Trophoblast cell (in vitro differentiated cells and primary cell): ENCODE results near the gene RNF141.

ENCODE experiments used
- DNase-seq, 2 donors: peaks; one replicate each; pipeline ENCODE4 v3.0.0-alpha.2; 2016
- H2AFZ ChIP-seq: 2 replicates; pipeline ENCODE4 v1.6.1; 2013; ENCODE audit warnings: low read length, moderate library complexity, mild to moderate bottlenecking; ENCODE audit not compliant: insufficient read depth, poor library complexity
- H2AK5ac ChIP-seq: 2 replicates; pipeline ENCODE4 v1.6.1; 2013; ENCODE audit warnings: mild to moderate bottlenecking, low read length
- H2BK120ac ChIP-seq: 2 replicates; pipeline ENCODE4 v1.6.1; 2013; ENCODE audit warnings: low read length, mild to moderate bottlenecking, moderate library complexity; ENCODE audit not compliant: insufficient read depth, poor library complexity
- H2BK12ac ChIP-seq: 2 replicates; pipeline ENCODE4 v1.6.1; 2013; ENCODE audit warnings: mild to moderate bottlenecking, low read length, moderate library complexity
- H2BK5ac ChIP-seq: 2 replicates; pipeline ENCODE4 v1.6.1; 2013; ENCODE audit warnings: low read length, low read depth, moderate library complexity, mild to moderate bottlenecking; ENCODE audit not compliant: poor library complexity
- H3K14ac ChIP-seq: 2 replicates; pipeline ENCODE4 v1.6.1; 2013; ENCODE audit warnings: mild to moderate bottlenecking, low read length
- H3K18ac ChIP-seq: 2 replicates; pipeline ENCODE4 v1.6.1; 2013; ENCODE audit warnings: mild to moderate bottlenecking, low read length
- H3K23ac ChIP-seq: 2 replicates; pipeline ENCODE4 v1.6.1; 2013; ENCODE audit warnings: low read length
- H3K27ac ChIP-seq: 2 replicates; pipeline ENCODE4 v1.5.1; 2013; ENCODE audit warnings: low read depth, mild to moderate bottlenecking, inconsistent platforms, low read length, moderate library complexity
- H3K27me3 ChIP-seq: 2 replicates; pipeline ENCODE4 v1.6.1; 2013; ENCODE audit warnings: inconsistent platforms, mild to moderate bottlenecking, low read length, moderate library complexity; ENCODE audit not compliant: insufficient read depth
- H3K36me3 ChIP-seq, 2 experiments: 1 replicate in 1 of 2; 2 replicates in 1 of 2; pipeline ENCODE4 v1.6.1; 2013; ENCODE audit warnings: low read length in 2 of 2, mild to moderate bottlenecking in 2 of 2, moderate library complexity in 1 of 2; ENCODE audit not compliant: insufficient read depth in 2 of 2, control insufficient read depth in 1 of 2
- H3K4ac ChIP-seq: 2 replicates; pipeline ENCODE4 v1.6.1; 2013; ENCODE audit warnings: low read depth, mild to moderate bottlenecking, low read length, moderate library complexity
- H3K4me1 ChIP-seq, 2 experiments: 1 replicate in 1 of 2; 2 replicates in 1 of 2; pipeline ENCODE4 v1.6.1; 2013; ENCODE audit warnings: low read length in 2 of 2, mild to moderate bottlenecking in 2 of 2, moderate library complexity in 1 of 2; ENCODE audit not compliant: insufficient read depth in 2 of 2, control insufficient read depth in 1 of 2
- H3K4me2 ChIP-seq: 2 replicates; pipeline ENCODE4 v1.6.1; 2013; ENCODE audit warnings: inconsistent platforms, mild to moderate bottlenecking, low read length, moderate library complexity
- H3K4me3 ChIP-seq: 2 replicates; pipeline ENCODE4 v1.5.1; 2013; ENCODE audit warnings: mild to moderate bottlenecking, low read depth, low read length, inconsistent platforms
- H3K79me1 ChIP-seq: one replicate; pipeline ENCODE4 v1.6.1; 2013; ENCODE audit warnings: low read length
- H3K79me2 ChIP-seq: 2 replicates; pipeline ENCODE4 v1.6.1; 2013; ENCODE audit warnings: low read length, mild to moderate bottlenecking; ENCODE audit not compliant: control insufficient read depth, insufficient read depth, poor library complexity
- H3K9ac ChIP-seq: 2 replicates; pipeline ENCODE4 v1.6.1; 2013; ENCODE audit warnings: mild to moderate bottlenecking, low read length
- H3K9me3 ChIP-seq: 2 replicates; pipeline ENCODE4 v1.6.1; 2013; ENCODE audit warnings: low read depth, mild to moderate bottlenecking, control low read depth, inconsistent platforms, low read length; ENCODE audit not compliant: insufficient read depth
- H4K12ac ChIP-seq: 2 replicates; pipeline ENCODE4 v1.6.1; 2013; ENCODE audit warnings: low read depth, mild to moderate bottlenecking, low read length, moderate library complexity
- H4K8ac ChIP-seq: 2 replicates; pipeline ENCODE4 v1.6.1; 2013; ENCODE audit warnings: low read depth, mild to moderate bottlenecking, low read length, moderate library complexity
- H4K91ac ChIP-seq: one replicate; pipeline ENCODE4 v1.6.1; 2013; ENCODE audit warnings: low read depth, mild to moderate bottlenecking, low read length, moderate library complexity
- WGBS: extraction: QIAGEN DNeasy Blood & Tissue Kit; methylation state at CpG from one replicate; pipeline ENCODE4 v1.1.7; 2013; ENCODE audit warnings: missing lambda C conversion rate; ENCODE audit not compliant: insufficient read length, insufficient coverage; ENCODE audit errors: extremely low coverage; 5-methylcytosine and 5-hydroxymethylcytosine counted together

RNF141 gene

DNA sequence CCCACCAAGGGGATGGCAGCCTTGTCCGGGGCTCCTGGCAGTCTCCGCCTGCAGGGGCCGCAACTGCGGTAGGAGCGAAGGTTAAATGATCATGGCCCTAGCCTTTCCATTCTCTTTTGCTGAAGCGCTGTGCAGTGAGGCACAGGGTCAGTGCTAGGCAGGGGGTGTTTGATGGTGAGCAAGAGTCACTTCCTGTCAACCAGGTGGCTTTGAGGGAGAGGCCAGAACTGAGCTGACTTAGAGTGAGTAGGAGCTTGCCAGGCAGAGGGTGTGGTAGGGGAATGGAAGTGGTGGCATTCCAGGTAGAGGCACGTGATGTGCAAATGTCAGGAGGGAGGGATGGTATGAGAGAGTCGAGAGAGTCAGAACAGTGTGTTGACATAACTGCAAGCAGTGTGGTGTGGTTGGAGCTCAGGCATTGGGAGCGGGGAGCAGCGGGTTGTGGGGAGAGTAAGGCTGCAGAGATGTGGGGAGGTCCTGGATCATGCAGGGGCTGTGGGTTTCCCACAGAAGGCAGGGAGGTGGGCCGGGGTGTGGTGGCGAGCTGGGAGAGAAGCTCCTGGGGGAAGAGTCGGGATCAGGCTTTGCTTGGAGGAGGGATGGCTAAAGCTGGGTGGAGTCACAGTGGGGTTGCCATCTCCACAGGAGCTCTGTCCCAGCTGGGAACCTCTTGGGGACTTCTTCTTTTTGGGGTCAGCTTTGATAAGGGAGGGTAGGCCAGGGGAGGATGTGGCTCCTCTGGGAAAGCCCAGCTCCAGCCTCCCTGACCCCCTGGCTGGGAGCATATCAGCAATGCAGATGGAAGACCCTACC is 52.7 kb downstream of the RNF141 start:
- H3K14ac ChIP-seq, result no peak overlapping the region
- H4K12ac ChIP-seq, result no peak overlapping the region
- WGBS, result no CpG with 5 or more reads among the region's 13 CpGs
- no peaks in the 10 kb centered on the region for H3K27me3 ChIP-seq
- no peak overlapping the region for H3K4me2 ChIP-seq
- H3K23ac ChIP-seq, result no peak overlapping the region
- no peak overlapping the region for H3K9ac ChIP-seq
- H3K27ac ChIP-seq, result no peak overlapping the region
- no peak overlapping the region for H2BK12ac ChIP-seq
- H3K4ac ChIP-seq, result no peak overlapping the region
- H4K91ac ChIP-seq, result no peak overlapping the region
- H2AFZ ChIP-seq, result no peak overlapping the region
- no peaks in the 10 kb centered on the region for H3K79me1 ChIP-seq
- no peaks in the 10 kb centered on the region for H3K79me2 ChIP-seq
- no peak overlapping the region for H3K4me3 ChIP-seq
- no peak overlapping the region for H3K18ac ChIP-seq
- no peaks in the 10 kb centered on the region for H3K36me3 ChIP-seq
- H4K8ac ChIP-seq, result no peak overlapping the region
- no peak overlapping the region for H2BK5ac ChIP-seq
- DNase-seq, result peak in 1 of 2 donors; percentile 48
- peaks cover 0 to 5% of the 10 kb centered on the region in 2 experiments for H3K4me1 ChIP-seq
- no peak overlapping the region for H2AK5ac ChIP-seq
- no peak overlapping the region for H2BK120ac ChIP-seq
- peaks cover 2% of the 10 kb centered on the region for H3K9me3 ChIP-seq

DNA sequence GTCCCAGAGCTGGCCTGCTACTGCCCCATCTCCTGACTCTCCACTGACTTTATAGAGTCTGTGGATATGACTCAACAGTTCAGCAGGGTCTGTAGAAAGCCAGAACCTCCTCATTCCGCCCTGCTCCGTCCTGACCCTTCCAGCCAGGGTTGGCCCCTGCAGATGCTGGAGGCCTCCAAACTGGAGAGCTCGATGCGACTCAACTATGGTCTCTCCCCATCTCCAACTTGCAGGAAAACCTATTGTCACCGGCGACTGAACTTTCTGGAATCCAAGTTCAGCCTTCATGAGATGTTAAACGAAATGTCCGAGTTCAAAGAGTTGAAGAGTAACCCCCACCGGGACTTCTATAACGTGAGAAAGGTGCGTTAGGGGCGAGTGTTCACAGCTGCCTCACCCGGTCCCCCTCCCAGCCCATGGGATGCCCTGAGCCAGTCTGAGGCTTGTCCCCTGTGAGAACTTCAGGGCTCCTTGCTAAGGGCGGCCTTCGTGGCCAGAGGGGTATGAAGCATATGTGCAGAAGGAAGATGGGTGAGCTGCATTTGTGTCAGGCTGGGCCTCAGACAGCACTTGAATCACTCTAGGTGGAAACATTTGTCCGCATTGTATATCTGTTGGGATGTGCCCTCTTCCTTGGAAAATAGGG is 53.9 kb downstream of the RNF141 start:
- WGBS, result no CpG with 5 or more reads among the region's 16 CpGs
- H3K4me1 ChIP-seq, result peaks cover 0 to 5% of the 10 kb centered on the region in 2 experiments

DNA sequence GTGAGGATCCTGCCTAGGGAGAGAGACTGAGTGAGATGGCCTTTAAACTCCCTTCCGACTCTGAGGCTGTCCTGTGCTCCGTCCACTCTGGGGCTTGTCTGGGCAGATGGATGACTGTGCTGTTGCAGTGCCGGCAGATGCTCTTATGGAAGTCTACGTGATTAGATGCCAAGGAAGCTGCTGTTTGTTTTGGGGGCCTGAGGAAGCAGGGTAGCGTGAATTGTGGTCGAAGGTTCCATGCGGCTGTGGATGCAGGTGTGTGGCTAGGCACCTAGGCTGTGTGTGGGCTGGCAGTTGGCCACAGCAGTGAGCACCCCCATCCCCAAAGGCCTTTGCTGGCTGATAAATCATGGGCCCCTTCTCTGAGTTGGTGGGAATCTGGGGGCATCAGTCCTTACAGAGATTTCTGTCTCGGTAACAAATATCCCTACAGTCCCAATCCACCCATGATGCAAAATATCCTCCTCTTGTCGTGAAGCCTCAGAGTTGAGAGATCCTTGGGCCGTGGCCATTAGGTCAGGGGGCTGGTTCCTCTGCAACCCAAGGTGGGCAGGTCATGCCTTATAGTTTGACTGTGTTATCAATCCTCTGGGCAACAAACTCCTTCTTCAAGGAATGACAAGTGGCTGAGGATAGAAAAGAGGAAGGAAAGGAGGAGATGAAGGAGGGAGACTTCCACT is 54.7 kb downstream of the RNF141 start:
- no peak overlapping the region for H2AK5ac ChIP-seq
- H2BK12ac ChIP-seq, result no peak overlapping the region
- H2BK5ac ChIP-seq, result no peak overlapping the region
- H2AFZ ChIP-seq, result no peak overlapping the region
- peaks cover 2% of the 10 kb centered on the region for H3K9me3 ChIP-seq
- no peak overlapping the region for H3K9ac ChIP-seq
- H3K18ac ChIP-seq, result no peak overlapping the region
- H3K36me3 ChIP-seq, result no peaks in the 10 kb centered on the region
- H3K14ac ChIP-seq, result no peak overlapping the region
- H3K4me2 ChIP-seq, result no peak overlapping the region
- no peak overlapping the region for H4K12ac ChIP-seq
- H3K4me1 ChIP-seq, result peaks cover 0 to 5% of the 10 kb centered on the region in 2 experiments
- no peak overlapping the region for H3K23ac ChIP-seq
- H3K27me3 ChIP-seq, result no peaks in the 10 kb centered on the region
- H3K4me3 ChIP-seq, result no peak overlapping the region
- DNase-seq, result no peak
- H3K79me2 ChIP-seq, result no peaks in the 10 kb centered on the region
- no CpG with 5 or more reads among the region's 10 CpGs for WGBS
- no peak overlapping the region for H2BK120ac ChIP-seq
- no peak overlapping the region for H4K8ac ChIP-seq
- no peaks in the 10 kb centered on the region for H3K79me1 ChIP-seq
- no peak overlapping the region for H3K27ac ChIP-seq
- H4K91ac ChIP-seq, result no peak overlapping the region
- H3K4ac ChIP-seq, result no peak overlapping the region

More for the DNA sequence above, 53.9 kb downstream of the RNF141 start:
- no peaks in the 10 kb centered on the region for H3K79me2 ChIP-seq
- no peak overlapping the region for H3K4ac ChIP-seq
- H3K4me3 ChIP-seq, result no peak overlapping the region
- peaks cover 2% of the 10 kb centered on the region for H3K9me3 ChIP-seq
- H3K79me1 ChIP-seq, result no peaks in the 10 kb centered on the region
- H3K27ac ChIP-seq, result no peak overlapping the region
- no peak overlapping the region for H4K91ac ChIP-seq
- H3K23ac ChIP-seq, result no peak overlapping the region
- H2AFZ ChIP-seq, result no peak overlapping the region
- no peak overlapping the region for H3K14ac ChIP-seq
- no peak overlapping the region for H4K12ac ChIP-seq
- no peak overlapping the region for H2BK12ac ChIP-seq
- no peak overlapping the region for H2BK5ac ChIP-seq
- no peaks in the 10 kb centered on the region for H3K27me3 ChIP-seq
- H3K18ac ChIP-seq, result no peak overlapping the region
- H3K36me3 ChIP-seq, result no peaks in the 10 kb centered on the region
- no peak overlapping the region for H3K4me2 ChIP-seq
- H2BK120ac ChIP-seq, result no peak overlapping the region
- DNase-seq, result no peak
- no peak overlapping the region for H3K9ac ChIP-seq
- H4K8ac ChIP-seq, result no peak overlapping the region
- no peak overlapping the region for H2AK5ac ChIP-seq

DNA sequence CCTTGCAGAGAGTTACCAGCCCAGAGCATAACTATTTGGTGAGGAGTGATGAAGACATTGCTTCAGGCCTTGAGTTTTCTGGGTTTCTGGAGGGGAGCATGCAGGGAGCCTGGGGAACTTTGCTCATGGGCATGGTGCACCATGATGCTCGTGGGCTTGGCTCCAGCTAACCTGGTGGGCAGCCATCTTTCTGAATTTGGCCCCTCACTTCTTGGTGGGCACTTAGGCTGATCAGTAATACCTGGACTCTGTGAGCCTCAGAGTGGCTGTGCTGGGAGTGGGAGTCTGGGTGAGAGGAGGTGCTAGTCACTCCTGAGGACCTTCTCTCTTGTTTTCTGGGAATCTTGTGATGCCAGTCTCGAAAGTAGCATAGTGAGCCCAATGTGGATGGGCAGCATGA is 55.3 kb downstream of the RNF141 start:
- Histone ChIP-seq H3K9ac (no peak overlapping the region), H2BK120ac (no peak overlapping the region), H3K14ac (no peak overlapping the region), H3K23ac (no peak overlapping the region), H4K8ac (no peak overlapping the region), H3K4ac (no peak overlapping the region), H2AK5ac (no peak overlapping the region), H4K91ac (no peak overlapping the region), H3K79me1 (no peaks in the 10 kb centered on the region), H2BK5ac (no peak overlapping the region), H3K27me3 (no peaks in the 10 kb centered on the region), H3K27ac (no peak overlapping the region), H3K4me1 (peaks cover 0 to under 1% of the 10 kb centered on the region in 2 experiments), H3K9me3 (peaks cover 2% of the 10 kb centered on the region), H2AFZ (no peak overlapping the region), H4K12ac (no peak overlapping the region), H3K79me2 (no peaks in the 10 kb centered on the region), H3K36me3 (no peaks in the 10 kb centered on the region), H3K18ac (no peak overlapping the region), H3K4me3 (no peak overlapping the region), H3K4me2 (no peak overlapping the region), H2BK12ac (no peak overlapping the region)
- no CpG with 5 or more reads among the region's 2 CpGs for whole genome bisulfite sequencing
- DNase-seq, result no peak
